CD14-positive monocyte (primary cell): Measurements from ENCODE around the gene FAM120B. TPM values are rescaled to one million over a fixed set of nuclear protein-coding genes. Genes with fewer than 3 reads are reported as not detected.

ENCODE experiments used
- DNase-seq, 3 donors: peaks; one replicate each; pipeline ENCODE4 v3.0.0-alpha.2; 2011 to 2022
- H2AFZ ChIP-seq: 2 replicates; pipeline ENCODE4 v1.6.0; 2012; ENCODE audit warnings: mild to moderate bottlenecking, low read depth, low read length, inconsistent platforms; ENCODE audit not compliant: insufficient read depth, poor library complexity, severe bottlenecking
- H3K27ac ChIP-seq, 2 donors: 1 replicate in 1 of 2; 2 replicates in 1 of 2; pipeline ENCODE4 v1.5.1; 2012 to 2013; ENCODE audit warnings: low read length in 2 of 2, control low read depth in 1 of 2, inconsistent platforms in 1 of 2, low read depth in 1 of 2, mild to moderate bottlenecking in 1 of 2
- H3K27me3 ChIP-seq, 2 donors: one replicate each; pipeline versions ENCODE4 v1.6.0 to v1.6.1; 2011 to 2013; ENCODE audit warnings: low read length in 2 of 2; ENCODE audit not compliant: control insufficient read depth in 2 of 2, insufficient read depth in 2 of 2
- H3K36me3 ChIP-seq, 2 donors: replicated peaks in 1 of 2; 1 replicate in 1 of 2; 2 replicates in 1 of 2; pipeline versions ENCODE4 v1.5.1 to v1.6.1; 2012 to 2013; ENCODE audit warnings: low read length in 2 of 2, control low read depth in 1 of 2, inconsistent platforms in 1 of 2, mild to moderate bottlenecking in 1 of 2; ENCODE audit not compliant: insufficient read depth in 2 of 2, control insufficient read depth in 1 of 2
- H3K4me1 ChIP-seq, 2 donors: 1 replicate in 1 of 2; 2 replicates in 1 of 2; pipeline versions ENCODE4 v1.5.1 to v1.6.1; 2012 to 2013; ENCODE audit warnings: low read length in 2 of 2, control low read depth in 1 of 2, inconsistent platforms in 1 of 2, mild to moderate bottlenecking in 1 of 2, moderate library complexity in 1 of 2; ENCODE audit not compliant: insufficient read depth in 2 of 2, control insufficient read depth in 1 of 2
- H3K4me2 ChIP-seq: replicated peaks from 2 replicates; pipeline ENCODE3; 2012; ENCODE audit warnings: low read length, moderate library complexity, mild to moderate bottlenecking; ENCODE audit not compliant: poor library complexity, severe bottlenecking; ENCODE audit errors: extremely low read depth
- H3K4me3 ChIP-seq, 3 experiments: fragments of 200-600 bp in 1 of 3; sonication (generic) in 1 of 3; replicated peaks in 1 of 3; 1 replicate in 2 of 3; 2 replicates in 1 of 3; pipeline ENCODE4 v1.5.1; 2011 to 2013; ENCODE audit warnings: low read length in 3 of 3, mild to moderate bottlenecking in 3 of 3, control low read depth in 2 of 3, low read depth in 2 of 3, inconsistent platforms in 1 of 3, moderate library complexity in 1 of 3
- H3K79me2 ChIP-seq: 2 replicates; pipeline ENCODE4 v1.6.0; 2012; ENCODE audit warnings: mild to moderate bottlenecking, control low read depth, inconsistent platforms, low read length, moderate library complexity; ENCODE audit not compliant: insufficient read depth
- H3K9ac ChIP-seq: 2 replicates; pipeline ENCODE4 v1.6.0; 2017; ENCODE audit warnings: low read length, mild to moderate bottlenecking; ENCODE audit not compliant: insufficient read depth, poor library complexity, severe bottlenecking
- H3K9me3 ChIP-seq, 2 donors: replicated peaks in 1 of 2; 1 replicate in 1 of 2; 2 replicates in 1 of 2; pipeline versions ENCODE4 v1.5.1 to v1.6.1; 2012 to 2013; ENCODE audit warnings: low read length in 2 of 2, control low read depth in 1 of 2; ENCODE audit not compliant: control insufficient read depth in 1 of 2, insufficient read depth in 1 of 2
- H4K20me1 ChIP-seq: 2 replicates; pipeline ENCODE4 v1.6.0; 2012; ENCODE audit warnings: mild to moderate bottlenecking, low read length, control low read depth, moderate library complexity; ENCODE audit not compliant: insufficient read depth
- H3K27ac Mint-ChIP-seq, 7 donors: one replicate each; pipeline ENCODE4 v1.8.0; 2020; ENCODE audit warnings: mild to moderate bottlenecking in 7 of 7, mixed read lengths in 7 of 7, moderate library complexity in 6 of 7, inconsistent platforms in 2 of 7
- H3K27me3 Mint-ChIP-seq, 3 donors: one replicate each; pipeline ENCODE4 v1.8.0; 2021 to 2022; ENCODE audit warnings: low read depth in 3 of 3, mild to moderate bottlenecking in 3 of 3, mixed read lengths in 3 of 3, moderate library complexity in 3 of 3, inconsistent platforms in 1 of 3
- H3K36me3 Mint-ChIP-seq, 2 donors: one replicate each; pipeline ENCODE4 v1.8.0; 2020; ENCODE audit warnings: mixed read lengths in 2 of 2, inconsistent platforms in 1 of 2, mild to moderate bottlenecking in 1 of 2
- H3K4me1 Mint-ChIP-seq: one replicate; pipeline ENCODE4 v1.8.0; 2020; ENCODE audit warnings: mild to moderate bottlenecking, mixed read lengths
- H3K4me3 Mint-ChIP-seq, 2 donors: one replicate each; pipeline ENCODE4 v1.8.0; 2020; ENCODE audit warnings: mild to moderate bottlenecking in 2 of 2, mixed read lengths in 2 of 2, moderate library complexity in 1 of 2
- H3K9me3 Mint-ChIP-seq, 7 donors: one replicate each; pipeline ENCODE4 v1.8.0; 2020 to 2022; ENCODE audit warnings: mixed read lengths in 7 of 7, mild to moderate bottlenecking in 6 of 7, moderate library complexity in 6 of 7, inconsistent platforms in 2 of 7
- WGBS: methylation state at CpG from one replicate; pipeline ENCODE4 v1.1.5; 2013; ENCODE audit warnings: missing lambda C conversion rate; ENCODE audit not compliant: insufficient coverage; 5-methylcytosine and 5-hydroxymethylcytosine counted together
- intact Hi-C, 2 donors: fragments of 100-400 bp; cut with micrococcal nuclease; formaldehyde crosslinking; loops; one replicate each; pipeline versions ENCODE4 v1.15.0 to v1.15.1; 2023
- polyA plus RNA-seq, 3 donors: library from polyadenylated mRNA; depleted of rRNA in 1 of 3; unstranded in 2 of 3; stranded (reverse) in 1 of 3; fragments of 300-500 nt in 2 of 3; fragments of >200 nt in 1 of 3; fragmentation: Illumina TruSeq in 2 of 3; gene quantifications; 1 replicate in 2 of 3; 2 replicates in 1 of 3; pipeline ENCODE4 v1.2.3, GENCODE V29; 2012 to 2021
- TF ChIP-seq, protein P1 (sequence below): fragments of 200-600 bp; IDR thresholded peaks from one replicate; pipeline ENCODE4 v1.8.0; 2022; ENCODE audit warnings: antibody characterized with exemption, mild to moderate bottlenecking

FAM120B gene
- polyA plus RNA-seq, 3 donors: 10.6 to 20.2 (median 11.2) TPM

DNA sequence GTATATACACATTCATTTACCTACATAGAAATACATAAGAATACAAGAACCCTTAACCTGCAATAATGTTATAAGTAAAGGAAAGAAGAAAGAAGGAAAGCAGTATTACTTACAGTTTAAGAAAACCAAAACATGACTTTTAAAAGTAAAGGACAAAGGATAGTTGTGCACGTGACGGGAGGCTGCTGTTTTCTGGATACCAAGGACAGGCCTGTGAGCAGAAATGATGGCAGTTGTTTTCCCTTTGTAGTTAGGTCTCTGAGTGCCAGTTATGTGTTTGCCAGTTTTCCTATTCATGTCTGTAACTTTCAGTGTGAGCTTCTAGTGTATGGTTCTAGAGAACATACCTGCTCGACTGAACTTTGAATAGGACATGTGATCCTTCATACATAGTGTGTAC, 54.8 kb downstream of the FAM120B start:
- WGBS: 81% methylated on average over 2 of the region's 3 CpGs
- Histone ChIP-seq H3K9me3 (no peaks in the 10 kb centered on the region), H4K20me1 (peaks cover 5% of the 10 kb centered on the region), H3K27ac (no peak overlapping the region), H3K9ac (no peak overlapping the region), H3K36me3 (peaks cover 86 to 98% of the 10 kb centered on the region in 2 donors), H3K4me1 (no peaks in the 10 kb centered on the region), H3K79me2 (no peaks in the 10 kb centered on the region), H2AFZ (no peak overlapping the region), H3K4me3 (no peak overlapping the region), H3K4me2 (no peak overlapping the region), H3K27me3 (no peaks in the 10 kb centered on the region)
- Mint-ChIP-seq H3K4me1 (no peaks in the 10 kb centered on the region), H3K27ac (no peak overlapping the region), H3K36me3 (peaks cover 86 to 96% of the 10 kb centered on the region in 2 donors), H3K27me3 (no peaks in the 10 kb centered on the region), H3K9me3 (no peaks in the 10 kb centered on the region), H3K4me3 (no peak overlapping the region)
- TF ChIP-seq, protein P1, sequence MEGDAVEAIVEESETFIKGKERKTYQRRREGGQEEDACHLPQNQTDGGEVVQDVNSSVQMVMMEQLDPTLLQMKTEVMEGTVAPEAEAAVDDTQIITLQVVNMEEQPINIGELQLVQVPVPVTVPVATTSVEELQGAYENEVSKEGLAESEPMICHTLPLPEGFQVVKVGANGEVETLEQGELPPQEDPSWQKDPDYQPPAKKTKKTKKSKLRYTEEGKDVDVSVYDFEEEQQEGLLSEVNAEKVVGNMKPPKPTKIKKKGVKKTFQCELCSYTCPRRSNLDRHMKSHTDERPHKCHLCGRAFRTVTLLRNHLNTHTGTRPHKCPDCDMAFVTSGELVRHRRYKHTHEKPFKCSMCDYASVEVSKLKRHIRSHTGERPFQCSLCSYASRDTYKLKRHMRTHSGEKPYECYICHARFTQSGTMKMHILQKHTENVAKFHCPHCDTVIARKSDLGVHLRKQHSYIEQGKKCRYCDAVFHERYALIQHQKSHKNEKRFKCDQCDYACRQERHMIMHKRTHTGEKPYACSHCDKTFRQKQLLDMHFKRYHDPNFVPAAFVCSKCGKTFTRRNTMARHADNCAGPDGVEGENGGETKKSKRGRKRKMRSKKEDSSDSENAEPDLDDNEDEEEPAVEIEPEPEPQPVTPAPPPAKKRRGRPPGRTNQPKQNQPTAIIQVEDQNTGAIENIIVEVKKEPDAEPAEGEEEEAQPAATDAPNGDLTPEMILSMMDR: no peak
- no peak for DNase-seq
- intact Hi-C loops: no loop called here

DNA sequence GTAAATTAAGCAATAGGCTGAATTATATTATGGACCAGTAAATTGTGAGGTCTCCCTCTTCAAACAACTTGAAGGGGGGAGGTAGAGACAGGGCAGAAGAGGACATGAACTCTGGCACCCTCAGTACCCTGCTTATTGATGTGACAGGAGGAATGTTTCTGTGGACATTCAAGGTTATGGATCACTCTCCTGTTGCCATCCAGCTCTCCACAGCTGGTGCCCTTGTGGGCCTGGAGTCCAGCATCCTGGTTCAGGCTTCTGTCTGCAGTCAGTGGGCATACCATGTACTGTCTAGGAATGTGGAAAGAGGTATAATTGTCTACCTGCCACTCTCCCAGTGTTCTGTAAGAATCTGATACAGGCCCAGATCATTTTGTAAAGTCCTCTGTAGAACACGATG, 55.6 kb downstream of the FAM120B start:
- H3K36me3 ChIP-seq: peaks cover 80 to 98% of the 10 kb centered on the region in 2 donors

More for the DNA sequence above, 55.6 kb downstream of the FAM120B start:
- H3K4me3 Mint-ChIP-seq: no peak overlapping the region
- peaks cover 9% of the 10 kb centered on the region for H4K20me1 ChIP-seq
- no peaks in the 10 kb centered on the region for H3K9me3 Mint-ChIP-seq
- WGBS: 100% methylated on average over 1 of the region's 1 CpG
- no peak overlapping the region for H3K27ac ChIP-seq
- no peaks in the 10 kb centered on the region for H3K27me3 Mint-ChIP-seq
- no peaks in the 10 kb centered on the region for H3K9me3 ChIP-seq
- no peaks in the 10 kb centered on the region for H3K4me1 Mint-ChIP-seq
- intact Hi-C loops: no loop called here
- H3K36me3 Mint-ChIP-seq: peaks cover 87 to 96% of the 10 kb centered on the region in 2 donors
- no peak overlapping the region for H3K9ac ChIP-seq
- no peak overlapping the region for H2AFZ ChIP-seq
- TF ChIP-seq, protein P1: no peak
- no peaks in the 10 kb centered on the region for H3K27me3 ChIP-seq
- no peaks in the 10 kb centered on the region for H3K79me2 ChIP-seq
- H3K4me2 ChIP-seq: no peak overlapping the region
- H3K27ac Mint-ChIP-seq: peak overlapping the region in 1 of 7 donors; percentile 6
- no peak overlapping the region for H3K4me3 ChIP-seq
- no peak for DNase-seq
- no peaks in the 10 kb centered on the region for H3K4me1 ChIP-seq
